NK-92 (cell line): ENCODE results near the gene PRDX2.

Experiments
- DNase-seq: peaks from one replicate; lab custom pipeline; 2025; ENCODE audit not compliant: unreplicated experiment; lab: John Stamatoyannopoulos, UW

The PRDX2 gene

DNA sequence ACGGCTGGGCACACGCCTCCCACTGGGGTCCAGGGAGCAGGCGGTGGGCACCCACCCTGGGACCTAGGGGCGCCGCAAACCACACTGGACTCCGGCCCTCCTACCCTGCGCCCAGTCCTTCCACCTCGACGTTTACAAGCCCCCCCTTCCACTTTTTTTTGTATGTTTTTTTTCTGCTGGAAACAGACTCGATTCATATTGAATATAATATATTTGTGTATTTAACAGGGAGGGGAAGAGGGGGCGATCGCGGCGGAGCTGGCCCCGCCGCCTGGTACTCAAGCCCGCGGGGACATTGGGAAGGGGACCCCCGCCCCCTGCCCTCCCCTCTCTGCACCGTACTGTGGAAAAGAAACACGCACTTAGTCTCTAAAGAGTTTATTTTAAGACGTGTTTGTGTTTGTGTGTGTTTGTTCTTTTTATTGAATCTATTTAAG is 8.7 kb downstream of the PRDX2 start:
- DNase-seq, result no peak

DNA sequence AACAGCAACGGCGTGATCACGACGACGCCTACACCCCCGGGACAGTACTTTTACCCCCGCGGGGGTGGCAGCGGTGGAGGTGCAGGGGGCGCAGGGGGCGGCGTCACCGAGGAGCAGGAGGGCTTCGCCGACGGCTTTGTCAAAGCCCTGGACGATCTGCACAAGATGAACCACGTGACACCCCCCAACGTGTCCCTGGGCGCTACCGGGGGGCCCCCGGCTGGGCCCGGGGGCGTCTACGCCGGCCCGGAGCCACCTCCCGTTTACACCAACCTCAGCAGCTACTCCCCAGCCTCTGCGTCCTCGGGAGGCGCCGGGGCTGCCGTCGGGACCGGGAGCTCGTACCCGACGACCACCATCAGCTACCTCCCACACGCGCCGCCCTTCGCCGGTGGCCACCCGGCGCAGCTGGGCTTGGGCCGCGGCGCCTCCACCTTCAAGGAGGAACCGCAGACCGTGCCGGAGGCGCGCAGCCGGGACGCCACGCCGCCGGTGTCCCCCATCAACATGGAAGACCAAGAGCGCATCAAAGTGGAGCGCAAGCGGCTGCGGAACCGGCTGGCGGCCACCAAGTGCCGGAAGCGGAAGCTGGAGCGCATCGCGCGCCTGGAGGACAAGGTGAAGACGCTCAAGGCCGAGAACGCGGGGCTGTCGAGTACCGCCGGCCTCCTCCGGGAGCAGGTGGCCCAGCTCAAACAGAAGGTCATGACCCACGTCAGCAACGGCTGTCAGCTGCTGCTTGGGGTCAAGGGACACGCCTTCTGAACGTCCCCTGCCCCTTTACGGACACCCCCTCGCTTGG is 9.3 kb downstream of the PRDX2 start:
- no peak for DNase-seq

DNA sequence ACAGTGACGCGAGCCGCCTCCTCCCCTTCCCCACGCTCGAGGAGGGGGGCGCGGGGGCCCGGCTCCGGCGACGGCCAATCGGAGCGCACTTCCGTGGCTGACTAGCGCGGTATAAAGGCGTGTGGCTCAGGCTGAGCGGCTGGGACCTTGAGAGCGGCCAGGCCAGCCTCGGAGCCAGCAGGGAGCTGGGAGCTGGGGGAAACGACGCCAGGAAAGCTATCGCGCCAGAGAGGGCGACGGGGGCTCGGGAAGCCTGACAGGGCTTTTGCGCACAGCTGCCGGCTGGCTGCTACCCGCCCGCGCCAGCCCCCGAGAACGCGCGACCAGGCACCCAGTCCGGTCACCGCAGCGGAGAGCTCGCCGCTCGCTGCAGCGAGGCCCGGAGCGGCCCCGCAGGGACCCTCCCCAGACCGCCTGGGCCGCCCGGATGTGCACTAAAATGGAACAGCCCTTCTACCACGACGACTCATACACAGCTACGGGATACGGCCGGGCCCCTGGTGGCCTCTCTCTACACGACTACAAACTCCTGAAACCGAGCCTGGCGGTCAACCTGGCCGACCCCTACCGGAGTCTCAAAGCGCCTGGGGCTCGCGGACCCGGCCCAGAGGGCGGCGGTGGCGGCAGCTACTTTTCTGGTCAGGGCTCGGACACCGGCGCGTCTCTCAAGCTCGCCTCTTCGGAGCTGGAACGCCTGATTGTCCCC is 10.1 kb downstream of the PRDX2 start, which contains the start of gene JUNB:
Gene JUNB, plus strand, starts transcription at position 142 of the 706 bp plus-strand sequence. Its CDS starts 286 bp downstream, at position 428.
- DNase-seq, result peak; percentile 83

DNA sequence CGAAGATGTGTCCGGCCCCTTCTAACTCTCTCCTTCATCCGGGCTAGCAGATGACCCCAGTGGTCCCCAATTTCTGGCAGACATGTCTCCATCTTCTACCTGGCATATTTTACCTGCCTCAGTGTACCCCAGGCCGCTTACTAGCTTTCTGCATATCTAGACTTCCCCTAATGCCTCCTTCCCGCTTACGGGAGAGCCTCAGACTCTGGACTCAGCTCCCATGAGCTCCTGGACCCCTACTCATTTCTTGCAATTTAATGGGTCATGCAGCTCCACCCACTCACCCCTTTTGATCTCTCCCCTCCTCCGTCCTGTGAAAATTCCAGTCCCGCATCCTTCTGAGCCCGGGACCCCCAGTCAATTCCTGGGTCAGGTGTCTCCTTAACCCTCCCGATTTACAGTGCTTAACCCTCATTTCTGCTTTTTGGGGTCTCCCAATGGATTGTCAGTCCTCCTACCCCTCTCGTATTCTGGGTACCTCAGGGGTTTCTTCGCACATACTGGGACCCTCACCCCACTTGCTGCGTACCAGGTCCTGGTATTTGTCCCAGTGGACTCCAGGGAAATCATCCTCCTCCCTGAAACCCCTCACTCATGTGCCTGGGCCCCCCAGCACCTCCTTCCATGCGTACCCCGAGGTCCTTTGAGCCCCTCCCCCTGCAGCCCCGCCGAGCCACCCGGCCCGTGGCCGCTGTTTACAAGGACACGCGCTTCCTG is 10.8 kb downstream of the PRDX2 start:
- DNase-seq, result no peak

DNA sequence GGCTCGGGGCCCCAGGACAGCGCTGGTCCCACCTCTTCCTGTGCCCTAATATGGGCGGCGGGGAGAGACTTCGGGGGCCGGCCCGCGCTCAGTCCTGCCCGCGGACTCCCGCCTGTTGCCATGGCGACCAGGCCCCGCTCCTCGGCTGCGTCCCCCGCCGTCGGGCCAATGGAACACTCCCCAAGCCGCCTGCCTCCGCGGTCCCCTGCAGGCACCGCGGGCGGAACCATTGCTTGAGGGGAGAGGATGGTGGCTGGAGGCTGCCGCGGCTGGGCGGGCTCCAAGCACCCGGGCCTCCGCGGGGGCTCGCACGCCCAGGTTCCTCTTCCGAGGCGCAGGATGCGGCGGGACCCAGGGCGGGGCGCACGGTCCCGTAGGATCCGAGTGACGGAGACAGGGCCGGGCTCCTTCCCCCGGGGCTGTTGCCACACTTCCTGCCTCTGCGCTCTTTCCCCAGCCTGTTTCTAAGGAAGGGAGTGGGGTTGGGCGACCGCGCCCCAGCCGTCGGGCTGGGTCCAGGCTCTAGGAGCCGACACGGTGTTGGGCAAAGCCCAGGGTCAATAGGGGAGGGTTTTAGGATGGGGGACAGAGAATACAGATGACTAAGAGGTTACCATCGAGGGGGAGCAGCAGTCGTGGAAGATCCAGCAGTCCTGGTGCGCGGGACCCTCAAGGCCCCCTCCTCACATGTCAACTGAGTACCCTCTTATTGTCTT is 11.5 kb downstream of the PRDX2 start:
- peak; percentile 66 for DNase-seq

DNA sequence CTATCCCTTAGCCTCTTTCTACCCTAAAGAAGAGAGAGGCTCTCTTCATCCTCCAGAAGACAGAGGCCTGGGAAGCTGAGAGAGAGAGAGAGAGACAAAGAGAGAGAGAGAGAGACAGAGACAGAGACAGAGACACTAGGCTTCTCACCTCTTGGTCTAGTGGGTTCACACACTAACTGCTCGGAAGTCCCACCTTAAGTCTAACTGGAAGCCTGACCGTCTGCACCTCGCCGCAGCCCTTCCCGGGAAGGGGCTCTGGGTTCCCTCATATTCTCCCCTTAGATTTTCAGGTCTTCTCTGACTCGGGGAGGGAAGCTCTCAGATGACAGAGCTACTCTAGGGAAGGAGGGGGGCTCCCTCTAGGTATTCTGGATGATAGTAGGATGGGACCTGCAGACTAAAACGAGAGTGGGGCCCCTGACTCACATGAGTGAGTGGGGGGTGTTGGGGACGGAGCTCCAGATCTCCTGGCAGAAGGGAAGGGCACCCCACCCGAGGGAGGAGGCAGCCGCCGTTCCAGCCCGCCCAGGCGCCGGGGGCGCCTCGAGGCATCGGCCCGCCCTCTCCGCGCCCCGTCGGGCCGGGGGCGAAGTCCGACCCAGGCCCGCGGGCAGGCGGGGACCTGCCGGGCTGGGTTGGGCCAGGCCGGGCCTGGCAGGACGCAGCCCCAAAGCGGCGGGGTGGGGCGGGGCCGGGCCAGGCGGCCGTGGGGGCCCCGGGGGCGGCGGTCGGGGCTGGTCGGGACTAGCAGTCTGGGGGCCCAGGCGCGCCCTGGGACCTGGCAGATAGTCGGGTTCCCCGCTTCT is 12.3 kb downstream of the PRDX2 start:
- DNase-seq, result no peak

DNA sequence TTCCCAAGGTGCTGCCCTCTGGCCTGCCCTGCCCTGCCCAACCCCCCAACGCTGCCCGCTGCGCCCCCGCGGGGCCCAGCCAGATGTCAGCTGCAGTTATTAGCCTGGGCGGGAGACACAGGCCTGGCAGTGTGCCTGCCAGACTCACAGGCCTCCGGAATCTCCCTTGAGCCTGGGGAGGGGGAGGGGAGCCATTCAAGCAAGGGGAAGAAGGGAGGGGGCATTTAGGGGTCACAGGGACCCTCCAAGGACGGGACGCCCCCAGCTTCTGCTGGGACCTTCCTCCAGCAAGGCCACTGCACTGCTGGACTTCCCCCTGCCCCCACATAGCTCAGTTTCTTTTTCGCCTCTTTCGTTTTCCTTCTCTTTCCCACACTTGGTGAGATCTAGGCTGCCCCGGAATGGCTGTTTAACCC is 12.9 kb downstream of the PRDX2 start:
- DNase-seq, result no peak

DNA sequence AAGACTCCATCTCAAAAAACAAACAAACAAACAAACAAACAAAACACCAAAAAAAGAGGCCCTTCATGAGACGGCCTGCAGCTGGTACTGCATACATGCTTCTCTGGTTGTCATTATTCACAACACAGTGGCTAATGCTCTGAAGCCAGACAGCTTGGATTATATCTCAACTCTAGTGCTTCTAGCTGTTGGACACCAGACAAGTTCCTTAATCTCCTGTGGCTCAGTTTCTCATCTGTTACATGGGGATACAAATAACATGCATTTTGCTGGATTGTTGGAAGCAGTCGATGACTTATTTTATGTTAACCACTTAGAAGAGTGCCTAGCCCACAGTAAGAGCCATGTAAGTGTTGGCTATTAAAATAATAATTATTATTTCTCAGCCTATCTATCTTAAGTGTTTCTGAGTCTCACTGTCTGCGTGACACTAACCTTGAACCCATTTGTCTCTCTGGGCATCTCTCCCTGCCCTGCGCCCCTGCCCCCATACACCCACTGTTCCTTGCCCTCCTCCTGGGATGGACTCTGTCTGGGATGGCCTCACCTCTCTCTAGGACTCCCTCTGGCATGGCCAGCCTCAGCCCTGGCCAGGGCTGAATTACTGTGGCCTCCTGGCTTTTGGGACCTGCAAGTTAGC is 13.4 kb downstream of the PRDX2 start:
- no peak for DNase-seq

DNA sequence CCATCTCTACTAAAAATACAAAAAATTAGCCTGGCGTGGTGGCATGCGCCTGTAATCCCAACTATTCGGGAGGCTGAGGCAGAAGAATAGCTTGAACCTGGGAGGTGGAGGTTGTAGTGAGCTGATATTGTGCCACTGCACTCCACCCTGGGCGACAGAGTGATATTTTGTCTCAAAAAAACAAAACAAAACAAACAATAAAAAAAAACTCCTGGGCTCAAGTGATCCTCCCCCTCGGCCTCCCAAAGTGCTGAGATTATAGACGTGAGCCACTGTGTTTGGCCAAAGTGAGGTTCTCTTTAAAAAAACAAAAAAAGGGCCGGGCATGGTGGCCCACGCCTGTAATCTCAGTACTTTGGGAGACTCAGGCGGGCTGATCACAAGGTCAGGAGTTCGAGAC is 14.1 kb downstream of the PRDX2 start:
- no peak for DNase-seq

DNA sequence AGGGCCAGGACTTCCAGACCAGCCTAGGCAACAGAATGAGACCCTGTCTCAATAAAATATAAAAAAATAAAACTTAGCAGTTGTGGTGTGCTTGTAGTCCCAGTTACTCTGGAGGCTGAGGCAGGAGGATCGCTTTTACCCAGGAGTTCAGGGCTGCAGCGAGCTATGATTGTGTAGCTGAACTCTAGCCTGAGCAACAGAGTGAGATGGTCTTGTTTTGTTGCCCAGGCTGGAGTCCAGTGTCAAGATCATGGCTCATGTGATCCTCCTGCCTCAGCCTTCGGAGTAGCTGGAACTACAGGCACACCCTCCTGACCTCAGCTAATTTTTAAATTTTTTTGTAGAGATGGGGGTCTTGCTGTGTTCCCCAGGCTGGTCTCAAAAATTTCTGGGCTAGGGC is 14.6 kb downstream of the PRDX2 start:
- DNase-seq, result no peak

DNA sequence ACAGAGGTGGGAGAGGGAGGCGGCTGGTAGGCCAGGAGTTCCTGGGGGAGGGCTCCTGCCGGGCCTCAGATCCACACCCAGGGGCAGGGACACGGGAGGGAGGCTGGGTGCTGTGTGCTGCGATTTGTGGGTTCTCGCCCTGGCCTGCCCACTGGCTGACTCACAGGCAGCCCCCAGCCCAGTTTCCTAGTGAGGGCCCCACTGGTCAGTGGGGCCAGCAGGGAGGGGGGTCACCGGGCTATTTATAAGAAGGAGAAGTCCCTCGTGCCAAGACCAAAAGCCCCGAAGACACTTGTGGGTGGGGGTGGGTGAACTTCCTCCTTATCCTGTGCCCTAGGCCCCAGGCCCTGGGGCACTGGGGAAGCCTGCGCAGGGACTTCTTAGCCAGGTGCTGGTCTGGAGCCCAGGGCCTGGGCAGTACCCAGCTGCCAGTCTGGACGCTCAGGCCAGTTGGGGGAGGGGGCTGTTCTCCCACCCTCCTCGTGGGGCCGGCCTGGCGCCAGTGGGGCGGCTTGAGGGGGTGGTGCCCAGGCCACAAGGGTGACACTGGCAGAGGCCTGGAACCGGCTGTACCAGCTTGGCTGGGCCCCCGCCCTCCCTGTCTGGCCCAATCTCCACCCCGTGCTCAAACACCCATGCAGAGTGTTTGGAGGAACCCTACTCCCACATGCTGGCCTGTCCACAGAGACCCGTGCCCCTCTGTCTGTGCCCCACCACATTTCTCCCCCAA is 15.3 kb downstream of the PRDX2 start:
- DNase-seq, result no peak

DNA sequence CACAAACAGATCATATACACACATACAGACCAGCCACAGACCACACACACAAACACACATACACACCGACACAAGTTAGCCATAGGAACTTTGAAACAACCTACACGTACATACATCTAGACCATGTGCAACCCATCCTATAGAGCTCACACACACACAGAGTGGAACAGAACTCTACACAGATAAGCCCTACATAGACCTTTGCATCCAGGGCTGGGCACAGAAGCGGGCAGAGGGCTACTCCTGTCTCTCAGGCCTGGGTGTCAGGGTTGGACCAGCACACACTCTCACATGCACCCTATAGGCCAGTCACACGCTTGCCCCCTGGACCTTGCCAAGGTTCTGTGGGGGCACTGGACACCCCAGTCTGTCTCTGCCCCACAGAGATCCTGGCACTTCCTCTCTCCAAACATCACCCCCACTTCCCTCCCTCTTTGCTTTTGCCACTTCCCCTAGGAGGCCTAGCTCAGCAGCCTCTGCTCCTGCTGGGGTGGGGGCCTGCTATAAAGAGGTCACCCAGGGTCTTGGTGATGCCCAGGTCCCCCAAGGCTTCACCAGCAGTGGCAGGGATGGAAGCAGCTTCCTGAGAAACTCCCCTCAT is 16.1 kb downstream of the PRDX2 start:
- DNase-seq, result no peak

DNA sequence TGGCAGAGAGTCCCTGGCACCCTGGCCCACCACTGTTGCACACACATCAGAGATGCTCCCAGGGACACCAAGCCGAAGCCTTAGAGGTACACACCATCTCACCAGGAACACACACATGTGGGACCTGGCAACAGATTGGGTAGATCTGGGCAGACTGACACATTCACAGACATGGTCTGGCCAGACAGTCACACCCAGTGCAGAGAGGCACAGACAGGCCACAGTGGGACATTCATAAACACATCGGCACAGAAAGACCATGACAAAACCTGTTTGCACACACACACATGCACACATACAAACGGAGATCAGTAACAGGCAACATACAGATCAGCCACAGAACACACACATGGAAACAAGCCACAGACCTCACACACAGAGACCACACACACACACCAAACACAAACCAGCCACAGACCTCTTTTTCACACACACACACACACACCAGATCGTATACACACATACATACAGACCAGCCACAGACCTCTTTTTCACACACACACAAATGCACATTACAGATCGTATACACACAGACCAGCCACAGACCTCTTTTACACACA is 16.6 kb downstream of the PRDX2 start:
- DNase-seq, result no peak

DNA sequence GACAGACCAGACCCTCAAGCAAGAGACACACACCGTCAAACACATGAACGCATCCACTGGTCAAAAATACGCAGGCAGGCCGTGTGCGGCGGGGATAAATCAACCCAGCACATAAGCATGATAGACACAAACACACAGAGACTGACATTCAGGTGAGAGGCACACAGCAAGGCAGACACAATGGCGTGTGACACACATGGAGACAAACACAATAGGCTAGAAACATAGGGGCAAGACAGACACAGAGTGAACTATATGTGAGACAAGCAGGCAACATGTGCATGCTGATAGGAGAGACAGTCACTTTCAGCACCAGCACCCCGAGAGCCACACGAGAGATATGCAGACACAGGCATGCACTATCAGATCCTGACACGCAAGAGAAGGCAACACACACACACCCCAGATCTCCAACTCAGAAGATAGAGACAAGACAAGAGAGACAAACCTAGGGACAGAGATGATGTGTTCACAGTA is 17.2 kb downstream of the PRDX2 start:
- no peak for DNase-seq

DNA sequence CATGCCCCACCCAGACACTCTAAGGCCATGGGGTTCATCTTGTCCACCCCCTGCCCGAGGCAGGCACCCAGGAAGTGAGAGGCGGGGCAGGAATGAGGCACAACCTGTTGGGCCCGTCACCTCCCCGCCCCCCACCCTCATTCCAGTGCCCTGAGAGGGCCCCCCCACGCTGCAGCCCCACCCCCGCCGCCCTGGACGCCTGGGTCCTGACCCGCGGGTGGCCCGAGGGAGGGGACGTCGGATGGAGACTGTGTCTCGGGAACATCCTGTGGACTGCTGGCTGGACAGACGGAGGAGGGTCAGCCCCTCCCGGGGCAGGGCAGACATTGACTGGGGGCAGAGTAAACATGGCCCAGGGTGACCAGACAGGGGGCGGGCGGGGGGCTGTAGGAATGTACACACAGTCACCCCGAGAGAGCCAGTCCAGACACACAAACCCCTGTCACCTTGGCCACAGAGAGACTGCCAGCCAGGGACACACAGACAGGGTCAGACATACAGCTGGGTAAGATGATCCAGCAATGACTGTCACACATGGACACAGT is 17.7 kb downstream of the PRDX2 start:
- no peak for DNase-seq

DNA sequence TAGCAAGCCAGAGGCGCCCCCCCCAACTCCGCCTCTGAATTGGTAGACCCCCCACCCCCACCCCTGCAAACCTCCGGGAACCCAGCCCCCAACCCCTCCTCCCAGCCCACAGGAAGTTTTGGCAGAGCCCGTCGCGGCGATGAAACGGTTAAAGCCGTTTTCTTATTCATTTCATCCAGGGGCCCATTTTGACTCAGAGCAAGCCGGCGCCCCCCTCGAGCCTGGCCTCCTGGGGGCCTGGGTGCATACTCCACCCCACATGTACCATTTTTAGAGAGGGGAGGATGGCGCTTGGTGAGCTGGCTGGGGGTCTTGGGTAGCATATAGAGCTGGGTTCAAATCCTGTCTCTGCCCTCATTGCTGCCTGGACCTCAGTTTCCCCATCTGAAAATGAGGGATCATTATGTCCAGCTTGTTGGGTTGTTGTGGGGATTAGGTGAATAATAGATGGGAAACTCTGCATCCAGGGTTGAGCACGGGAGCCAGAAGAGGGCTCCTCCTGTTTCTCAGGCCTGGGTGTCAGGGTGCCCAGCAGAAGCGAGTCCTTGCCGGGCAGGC is 18.2 kb downstream of the PRDX2 start:
- no peak for DNase-seq

DNA sequence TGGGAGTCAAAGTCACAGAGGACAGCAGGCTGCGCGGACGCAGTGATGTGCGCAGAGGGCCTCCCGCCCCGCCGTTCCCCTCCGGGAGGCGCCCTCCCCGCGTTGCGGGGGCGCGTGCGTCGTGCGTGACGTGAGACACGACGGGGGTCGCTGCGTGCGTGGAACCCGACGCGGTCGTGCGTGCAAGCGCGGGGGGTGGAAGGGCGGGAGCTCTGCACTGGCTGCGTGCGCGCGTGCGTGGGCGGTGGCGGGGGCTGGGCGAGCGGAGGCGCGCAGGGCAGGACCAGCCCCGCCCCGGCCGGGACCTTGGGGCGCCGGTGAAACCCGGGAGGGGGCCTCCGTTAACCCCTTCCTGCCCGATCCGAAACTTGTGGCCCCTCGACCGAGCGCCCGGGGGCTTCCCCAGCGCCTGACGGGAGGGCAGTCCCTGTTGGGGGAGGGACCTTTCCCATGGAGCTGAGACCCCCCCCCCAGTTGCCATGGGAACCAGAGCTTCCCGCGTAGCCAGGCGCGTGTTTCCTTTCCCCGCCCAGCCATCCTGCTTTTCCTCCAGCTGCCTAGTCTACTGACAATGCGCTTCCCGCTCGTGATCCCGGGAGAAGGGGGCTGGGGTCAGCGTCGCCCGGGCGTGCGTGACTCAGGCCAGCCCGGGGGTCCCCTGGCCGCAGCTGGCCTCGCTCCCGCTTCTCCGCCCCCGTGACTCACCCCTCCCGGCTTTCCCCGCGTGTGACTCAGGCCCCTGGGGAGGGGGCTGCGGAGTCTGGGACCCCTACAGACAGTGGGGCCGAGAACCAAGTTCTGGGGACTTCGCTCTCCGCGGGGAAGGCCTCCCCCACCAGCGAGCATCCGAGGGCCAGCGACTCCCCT is 18.9 kb downstream of the PRDX2 start:
- peak; percentile 95 for DNase-seq
